Activated CD4-positive, CD25-positive, alpha-beta regulatory T cell (primary cell): ENCODE results near the gene RAB32.

Experiments used
- DNase-seq, 4 experiments: peaks; one replicate each; lab custom pipeline; 2025; lab: John Stamatoyannopoulos, UW

Gene RAB32

DNA sequence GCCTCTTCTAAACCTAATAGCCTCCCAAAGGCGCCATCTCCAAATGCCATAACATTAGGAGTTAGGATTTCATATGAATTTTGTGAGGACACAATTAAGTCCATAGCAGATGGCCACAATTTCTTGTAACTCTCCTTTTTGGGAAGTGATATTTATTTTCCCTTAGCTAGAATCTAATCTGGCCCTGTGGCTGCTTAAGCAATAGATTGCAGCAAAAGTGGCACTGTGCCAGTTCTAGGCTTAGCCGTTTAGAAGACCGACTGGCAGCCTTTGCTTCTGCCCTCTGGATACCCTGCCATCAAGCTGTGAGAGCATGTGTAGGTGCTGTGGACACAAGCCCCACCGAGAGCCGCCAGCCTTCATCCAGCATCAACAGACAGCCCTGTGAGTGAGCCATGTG is 39.2 kb downstream of the RAB32 start:
- DNase-seq, result no peak

DNA sequence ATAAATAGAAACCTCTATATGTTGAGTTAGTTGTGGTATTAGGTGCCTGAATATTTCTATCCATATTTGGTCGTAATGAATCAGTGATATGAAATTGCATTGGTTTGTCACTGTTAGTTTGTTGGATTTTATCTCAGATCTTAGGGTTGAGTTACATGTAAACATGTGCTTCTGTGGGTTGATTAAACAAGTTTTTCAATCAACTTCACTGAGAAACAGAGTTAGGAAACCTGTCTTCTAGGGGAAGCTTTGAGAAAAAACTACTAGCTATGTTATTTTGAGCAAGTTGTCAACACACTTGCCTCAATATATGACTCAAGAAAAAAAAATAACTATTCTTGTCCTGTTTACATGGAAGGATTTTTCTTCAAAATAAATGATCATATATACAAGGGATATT is 40.3 kb downstream of the RAB32 start:
- DNase-seq, result no peak

DNA sequence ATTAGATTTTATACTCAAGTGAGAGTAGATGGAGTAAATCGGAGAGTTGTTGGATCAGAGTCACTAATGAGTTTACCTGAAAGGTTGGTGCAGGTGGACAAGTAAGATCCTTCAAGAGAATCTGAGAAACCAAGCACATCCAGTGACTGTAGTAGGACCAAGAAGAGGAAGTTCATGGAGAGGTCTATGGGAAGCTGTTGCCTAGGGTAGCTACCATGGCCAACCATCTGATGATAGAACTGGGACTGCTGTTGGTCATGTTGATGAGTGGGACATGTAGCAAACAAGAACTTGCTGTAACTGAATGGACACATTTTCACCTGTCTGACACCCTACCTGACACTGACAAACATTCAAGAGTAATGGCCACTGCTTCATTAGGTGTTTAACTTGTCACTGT is 43.8 kb downstream of the RAB32 start:
- no peak for DNase-seq

DNA sequence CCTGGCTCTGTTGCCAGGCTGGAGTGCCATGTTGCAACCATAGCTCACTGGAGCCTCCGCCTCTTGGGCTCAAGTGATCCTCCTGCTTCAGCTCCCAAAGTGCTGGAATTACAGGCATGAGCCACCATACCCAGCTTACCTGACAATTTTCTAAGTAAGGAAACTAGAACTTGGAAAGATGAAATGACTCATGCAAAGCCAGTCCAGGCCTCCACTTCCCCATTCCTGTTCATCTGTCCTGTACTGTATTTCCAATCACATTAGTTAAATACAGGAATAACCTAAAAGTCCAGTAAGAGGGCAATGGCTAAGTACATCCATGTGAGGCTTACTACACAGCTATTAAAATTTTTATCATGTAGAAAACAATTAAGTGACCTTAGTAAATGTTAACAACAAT is 46.9 kb downstream of the RAB32 start:
- no peak for DNase-seq

DNA sequence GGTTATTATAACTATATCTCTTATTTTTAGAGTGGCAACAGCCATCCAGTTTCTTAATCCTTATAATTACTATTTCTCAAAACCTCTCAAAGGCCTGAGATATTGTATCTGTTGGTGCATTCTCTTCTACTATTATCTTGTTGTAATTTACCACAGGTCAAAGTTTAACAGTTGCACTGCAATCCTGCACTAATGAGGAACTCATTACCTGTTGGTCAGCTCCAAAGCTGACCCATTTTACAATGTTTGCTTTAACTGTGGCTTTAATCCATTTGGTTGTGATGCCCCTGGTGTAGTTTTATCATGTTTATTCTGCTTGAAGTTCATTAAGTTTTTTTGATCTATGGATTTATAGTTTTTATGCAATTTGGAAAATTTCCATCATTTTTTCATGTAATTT is 48.8 kb downstream of the RAB32 start:
- DNase-seq, result no peak

DNA sequence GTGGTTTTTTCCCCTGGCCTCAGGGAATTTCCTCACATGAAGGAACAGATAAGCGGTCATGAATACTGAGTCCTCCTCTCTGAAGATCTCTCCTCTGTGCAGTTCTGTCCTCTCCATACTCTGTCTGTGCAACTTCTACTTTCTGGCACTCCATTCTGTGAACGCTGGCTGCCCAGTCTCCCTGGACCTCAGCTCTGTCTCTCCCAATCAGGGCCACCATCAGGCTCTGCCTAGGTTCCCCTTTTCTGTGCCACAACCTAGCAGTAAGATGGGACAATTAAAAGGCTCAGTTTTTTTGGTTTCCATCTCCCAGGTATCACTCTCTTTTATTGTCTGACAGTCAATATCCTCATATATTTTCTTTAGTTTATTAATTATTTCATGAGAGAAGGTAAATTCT is 50.4 kb downstream of the RAB32 start:
- no peak for DNase-seq

DNA sequence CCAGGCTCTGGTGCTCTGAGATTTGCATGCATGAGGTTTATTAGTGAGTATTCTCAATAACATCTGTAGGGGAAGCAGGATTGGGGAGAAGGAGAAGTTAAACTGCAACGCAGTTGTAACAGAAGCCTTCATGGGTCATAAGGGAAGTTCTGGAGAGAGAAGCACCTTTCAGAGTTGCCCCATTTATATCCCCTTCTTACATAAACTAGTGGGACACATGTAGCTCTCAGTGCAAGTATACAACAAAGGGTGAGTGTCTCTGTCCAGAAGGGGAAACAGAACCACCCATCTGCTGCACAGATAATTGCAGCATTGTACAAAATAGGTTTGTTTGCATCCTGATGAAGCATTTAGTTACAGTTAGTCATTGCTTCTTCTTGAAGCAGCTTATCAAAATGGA is 50.9 kb downstream of the RAB32 start:
- DNase-seq, result no peak

DNA sequence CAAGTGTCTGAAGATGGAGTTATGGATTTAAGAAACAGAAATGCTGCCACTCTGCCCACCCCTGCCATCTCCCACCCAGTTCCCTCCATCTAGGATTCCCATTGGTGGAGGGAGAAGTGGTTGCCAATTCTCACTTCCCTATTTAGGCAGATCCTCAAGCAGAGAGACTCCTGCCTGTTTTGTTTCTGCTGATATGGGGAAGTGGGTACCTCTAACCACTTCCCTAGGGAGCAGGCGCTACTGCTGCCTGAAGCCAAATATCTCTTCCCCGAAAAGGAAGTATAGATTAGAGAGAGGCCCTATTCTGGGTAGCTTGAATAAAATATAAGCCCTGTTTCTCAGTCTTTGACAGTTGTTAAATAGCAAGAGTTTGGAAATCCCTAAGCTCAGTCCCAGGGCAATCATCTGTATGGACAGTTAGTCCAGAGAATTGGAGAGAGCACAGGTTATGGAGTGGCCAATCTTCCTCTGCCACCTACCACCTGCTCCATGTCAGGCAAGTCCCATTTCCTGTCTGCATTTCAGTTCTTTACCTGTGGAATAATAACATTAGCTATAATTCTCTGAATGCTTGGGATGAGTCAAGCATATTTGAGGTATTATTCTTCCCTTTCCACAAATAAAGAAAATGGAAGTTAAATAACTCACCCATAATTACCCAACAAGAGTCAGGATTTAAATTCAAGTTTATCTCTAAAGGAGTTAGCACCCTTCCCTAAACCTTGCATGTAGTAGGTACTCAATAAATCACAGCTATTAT is 52.5 kb downstream of the RAB32 start:
- no peak for DNase-seq

DNA sequence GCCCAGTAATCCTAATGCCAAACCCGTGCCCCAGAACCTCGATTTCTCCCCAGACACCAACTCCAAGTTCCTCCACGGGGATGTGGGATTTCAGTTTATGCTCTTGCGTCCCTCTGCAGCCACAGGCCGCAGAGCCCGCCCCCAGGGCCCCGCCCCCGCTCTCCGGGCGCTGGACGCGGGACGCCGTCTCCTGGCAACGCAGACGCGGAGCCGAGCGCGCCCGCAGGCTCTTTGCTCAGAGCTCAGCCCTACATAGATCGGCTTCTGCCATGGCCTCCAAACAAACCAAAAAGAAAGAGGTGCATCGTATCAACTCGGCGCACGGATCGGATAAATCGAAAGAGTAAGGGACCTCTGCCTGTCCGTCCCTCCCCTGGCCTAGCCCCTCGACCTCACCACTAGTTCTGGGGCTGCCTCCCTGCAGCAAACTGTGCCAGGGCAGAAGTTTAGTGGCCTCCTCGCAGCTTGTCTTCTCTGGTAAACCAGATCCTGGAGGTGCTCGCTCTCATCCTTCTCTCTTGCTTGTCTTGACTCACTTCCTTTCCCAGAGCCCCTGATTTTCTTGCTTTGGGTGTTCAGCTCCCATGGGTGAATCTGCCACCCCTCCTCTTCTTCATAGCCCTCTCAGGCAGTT is 55.3 kb downstream of the RAB32 start, which contains the start of gene ADGB:
TSS of gene ADGB (plus strand) at position 201 of the 634 bp plus-strand sequence. CDS start at position 270, 69 bp downstream.
- DNase-seq, result no peak

DNA sequence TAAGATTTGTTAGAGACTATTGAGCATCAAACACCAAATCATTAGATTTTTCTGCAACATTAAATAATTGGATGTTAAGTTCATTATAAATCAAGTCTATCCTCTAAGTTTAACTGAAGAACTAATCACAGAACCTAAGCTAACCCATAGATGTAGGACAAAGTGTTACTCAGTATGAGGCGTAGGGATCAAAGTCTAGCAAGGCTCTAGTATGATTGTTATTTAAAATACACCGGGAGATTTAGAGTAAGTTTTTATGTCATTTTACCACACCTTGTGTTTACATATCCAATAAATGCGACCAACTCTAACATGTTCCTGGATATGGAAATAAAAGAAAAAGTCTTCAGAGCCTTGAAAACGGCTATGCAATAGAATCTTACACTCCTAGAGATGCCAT is 57.7 kb downstream of the RAB32 start:
- no peak for DNase-seq

DNA sequence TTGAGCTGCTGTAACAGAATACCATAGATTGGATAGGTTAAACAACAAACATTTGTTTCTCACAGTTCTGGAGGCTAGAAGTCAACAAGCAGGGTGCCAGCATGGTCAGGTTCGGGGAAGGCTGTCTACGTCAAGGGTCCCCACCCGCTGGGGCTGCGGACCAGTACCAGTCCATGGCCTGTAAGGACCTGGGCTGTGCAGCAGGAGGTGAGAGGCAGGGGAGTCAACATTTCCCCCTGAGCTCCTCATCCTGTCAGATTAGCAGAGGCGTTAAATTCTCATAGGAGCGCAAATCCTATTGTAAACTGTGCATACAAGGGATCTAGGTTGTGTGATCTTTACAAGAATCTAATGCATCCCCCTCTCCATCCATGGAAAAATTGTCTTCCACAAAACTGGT is 58.9 kb downstream of the RAB32 start:
- no peak for DNase-seq
